Measurements from ENCODE around the gene LRRC70.

LRRC70 gene

DNA sequence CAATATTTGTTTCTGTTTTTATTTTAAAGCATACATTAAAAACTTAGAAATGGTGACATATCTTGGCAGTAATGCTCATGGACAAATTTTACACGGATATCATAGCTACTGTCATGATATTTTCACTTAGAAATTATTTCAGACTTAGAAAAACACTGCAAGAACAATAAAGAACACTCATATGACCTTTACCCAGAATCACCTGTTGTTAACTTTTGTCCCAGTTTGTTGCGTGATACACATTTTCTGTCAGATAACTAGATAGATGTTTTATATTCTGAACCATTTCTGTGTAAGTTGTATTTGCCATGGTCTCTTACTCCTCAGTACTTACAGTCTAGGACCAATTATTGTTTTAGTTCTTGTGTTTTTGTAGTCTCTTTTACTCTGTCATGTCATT lies 3.6 kb upstream of the LRRC70 start:
- DNase-seq: no peak

GRCh38 chr5:62575489-62575888 lies 3.1 kb upstream of the LRRC70 start:
- DNase-seq: no peak

DNA sequence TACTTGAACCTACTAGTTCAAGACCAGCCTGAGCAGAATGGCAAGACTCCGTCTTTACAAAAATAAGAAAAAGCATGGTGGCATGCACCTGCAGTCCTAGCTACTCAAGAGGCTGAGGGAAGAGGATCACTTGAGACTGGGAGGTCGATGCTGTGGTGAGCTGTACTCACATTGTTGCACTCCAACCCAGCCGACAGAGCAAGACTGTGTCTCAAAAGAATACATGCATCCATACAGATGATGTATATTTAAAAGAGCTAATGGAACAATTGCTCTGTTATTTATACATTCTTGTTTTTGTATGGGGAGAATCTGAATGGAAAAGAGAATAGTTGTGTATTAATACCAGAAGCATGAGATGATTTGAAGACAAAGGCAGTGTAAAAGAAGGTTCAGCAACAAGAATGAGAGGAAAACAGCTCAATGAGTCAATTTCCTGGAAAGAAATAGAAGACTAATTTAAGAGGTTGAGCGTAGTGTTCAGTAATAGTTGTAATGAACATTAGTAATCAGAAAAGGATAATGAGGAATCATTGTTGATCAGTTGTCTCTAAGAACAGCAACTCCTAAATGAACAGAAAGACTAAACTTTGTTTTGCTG lies 1.9 kb upstream of the LRRC70 start:
- DNase-seq: no peak

DNA sequence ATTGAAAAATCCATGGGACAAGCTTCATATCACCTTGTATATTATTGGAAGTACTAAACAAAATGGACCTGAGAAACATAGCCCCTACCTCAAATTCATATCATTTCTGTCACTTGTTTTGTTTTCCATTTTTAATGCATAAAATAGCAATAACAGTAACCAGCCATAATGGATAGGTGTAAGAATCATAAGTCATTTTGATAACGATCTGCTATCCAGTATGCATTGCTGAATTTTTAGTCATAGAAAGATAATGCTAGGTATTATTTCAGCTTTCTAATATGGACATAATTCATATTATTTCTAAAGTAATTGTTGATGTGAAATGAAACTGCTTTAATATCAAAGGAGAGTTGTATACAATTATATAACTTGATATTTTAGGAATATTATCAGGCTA lies 1.1 kb upstream of the LRRC70 start:
- DNase-seq: no peak

DNA sequence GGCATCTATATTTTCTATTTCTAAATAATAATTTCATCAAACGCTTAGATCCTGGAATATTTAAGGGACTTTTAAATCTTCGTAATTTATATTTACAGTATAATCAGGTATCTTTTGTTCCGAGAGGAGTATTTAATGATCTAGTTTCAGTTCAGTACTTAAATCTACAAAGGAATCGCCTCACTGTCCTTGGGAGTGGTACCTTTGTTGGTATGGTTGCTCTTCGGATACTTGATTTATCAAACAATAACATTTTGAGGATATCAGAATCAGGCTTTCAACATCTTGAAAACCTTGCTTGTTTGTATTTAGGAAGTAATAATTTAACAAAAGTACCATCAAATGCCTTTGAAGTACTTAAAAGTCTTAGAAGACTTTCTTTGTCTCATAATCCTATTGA lies 1.1 kb downstream of the LRRC70 start:
- no peak for DNase-seq

- DNase-seq: no peak
Observed at GRCh38 chr5:62581836-62582597, 3.4 kb downstream of the LRRC70 start.

DNA sequence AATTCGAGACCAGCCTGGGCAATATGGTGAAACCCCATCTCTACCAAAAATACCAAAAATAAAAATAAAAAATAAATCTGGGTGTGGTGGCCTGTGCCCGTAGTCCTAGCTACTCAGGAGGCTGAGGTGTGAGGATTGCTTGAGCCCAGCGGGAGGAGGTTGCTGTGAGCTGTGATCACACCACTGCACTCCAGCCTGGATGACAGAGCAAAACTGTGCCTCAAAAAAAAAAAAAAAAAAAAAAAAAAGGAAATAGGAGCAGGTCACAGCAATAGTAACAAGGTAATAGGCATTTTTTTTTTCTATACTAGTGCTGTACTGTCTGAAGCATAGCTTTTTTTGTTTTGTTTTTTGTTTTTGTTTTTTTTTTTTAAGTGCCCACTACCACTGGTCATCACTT lies 5.8 kb downstream of the LRRC70 start:
- no peak for DNase-seq

GRCh38 chr5:62585306-62585705 lies 6.7 kb downstream of the LRRC70 start:
- DNase-seq: no peak

DNA sequence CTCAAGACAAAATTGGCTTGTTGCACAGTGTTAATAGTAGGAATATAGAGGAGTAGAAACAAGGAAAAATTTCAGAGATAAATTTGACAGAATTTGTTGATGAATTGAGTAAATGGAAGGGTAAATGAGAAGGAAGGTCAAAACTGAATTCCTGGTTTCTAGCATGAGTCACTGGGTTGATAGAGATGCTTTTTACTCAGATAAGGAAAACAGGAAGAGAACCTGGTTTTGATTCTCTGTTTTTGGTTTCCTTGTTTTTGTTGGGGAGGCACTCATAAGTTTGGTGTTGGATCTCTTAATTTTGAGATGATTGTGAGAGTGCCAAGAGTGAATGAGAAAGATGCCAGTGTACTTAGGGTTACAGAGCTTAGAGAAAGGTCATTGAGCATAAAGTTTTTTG lies 7.1 kb downstream of the LRRC70 start:
- no peak for DNase-seq

- DNase-seq: no peak
Observed at GRCh38 chr5:62587737-62588136, 9.1 kb downstream of the LRRC70 start.

- DNase-seq: no peak
Observed at GRCh38 chr5:62588668-62589067, 10.0 kb downstream of the LRRC70 start.

DNA sequence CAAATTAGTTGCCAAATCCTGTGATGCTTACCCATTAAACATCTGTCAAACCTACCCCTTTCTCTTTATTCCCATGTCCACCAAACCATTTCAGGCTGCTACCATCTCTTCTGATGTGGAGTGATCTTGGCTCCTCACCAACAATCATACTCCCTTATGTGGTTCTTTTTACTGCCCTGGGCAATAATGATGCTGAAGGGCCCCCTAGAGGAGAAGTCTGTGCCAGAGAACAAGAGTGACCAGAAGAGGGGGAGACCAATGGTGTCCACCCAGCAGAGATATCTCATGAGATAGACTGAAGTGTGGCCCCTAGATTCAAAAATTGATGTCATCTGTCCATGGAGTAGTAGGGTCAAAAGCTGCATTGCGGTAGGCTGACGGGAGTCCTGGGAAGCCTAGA lies 10.9 kb downstream of the LRRC70 start:
- no peak for DNase-seq

- DNase-seq: no peak
Observed at GRCh38 chr5:62590387-62590786, 11.8 kb downstream of the LRRC70 start.

DNA sequence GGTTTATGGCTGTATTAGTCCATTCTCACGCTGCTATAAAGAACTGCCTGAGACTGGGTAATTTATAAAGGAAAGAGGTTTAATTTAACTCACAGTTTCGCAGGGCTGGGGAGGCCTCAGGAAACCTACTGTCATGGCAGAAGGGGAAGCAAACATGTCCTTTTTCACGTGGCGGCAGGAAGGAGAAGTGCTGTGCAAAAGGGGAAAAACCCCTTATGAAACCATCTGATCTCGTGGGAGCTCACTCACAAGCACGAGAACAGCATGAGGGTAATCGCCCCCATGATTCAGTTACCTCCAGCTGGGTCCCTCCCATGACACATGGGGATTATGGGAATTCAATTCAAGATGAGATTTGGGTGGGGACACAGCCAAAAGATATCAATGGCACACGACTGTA lies 13.9 kb downstream of the LRRC70 start:
- no peak for DNase-seq

- DNase-seq: no peak
Observed at GRCh38 chr5:62593331-62593730, 14.7 kb downstream of the LRRC70 start.

- DNase-seq: no peak
Observed at GRCh38 chr5:62594364-62594984, 15.9 kb downstream of the LRRC70 start.

DNA sequence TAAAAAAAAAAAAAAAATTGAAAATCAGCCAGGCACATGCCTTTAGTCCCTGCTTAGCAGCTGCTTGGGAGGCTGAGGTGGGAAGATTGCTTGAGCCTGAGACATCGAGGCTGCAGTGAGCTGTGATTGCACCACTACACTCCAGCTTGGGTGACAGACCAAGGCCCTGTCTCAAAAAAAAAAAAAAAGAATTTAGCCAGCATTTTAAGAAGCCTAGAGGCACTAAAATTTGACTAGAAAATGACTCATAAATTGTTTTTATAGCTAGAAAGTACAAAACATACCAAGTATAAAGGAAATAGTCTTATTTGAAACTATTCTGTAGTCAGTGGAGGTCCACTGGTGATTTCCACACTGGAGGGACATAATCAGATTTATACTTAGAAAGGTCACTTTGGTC lies 17.5 kb downstream of the LRRC70 start:
- no peak for DNase-seq

GRCh38 chr5:62596691-62597090 lies 18.1 kb downstream of the LRRC70 start:
- no peak for DNase-seq

- DNase-seq: no peak
Observed at GRCh38 chr5:62597314-62597713, 18.7 kb downstream of the LRRC70 start.

- DNase-seq: no peak
Observed at GRCh38 chr5:62600560-62601252, 22.1 kb downstream of the LRRC70 start.

DNA sequence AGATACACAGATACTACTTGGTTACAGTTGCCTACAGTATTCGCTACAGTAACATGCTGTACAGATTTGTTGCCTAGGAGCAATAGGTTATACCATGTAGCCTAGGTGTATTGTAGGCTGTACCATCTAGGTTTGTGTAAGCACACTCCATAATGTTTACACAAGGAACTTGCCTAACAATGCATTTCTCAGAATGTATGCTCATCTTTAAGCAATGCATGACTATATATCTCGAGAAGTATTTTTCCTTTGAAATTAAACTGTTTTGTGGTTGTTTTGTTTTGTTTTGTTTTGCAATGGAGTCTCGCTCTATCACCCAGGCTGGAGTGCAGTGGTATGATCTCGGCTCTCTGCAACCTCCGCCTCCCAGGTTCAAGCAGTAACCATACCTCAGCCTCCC lies 25.3 kb downstream of the LRRC70 start:
- DNase-seq: no peak

DNA sequence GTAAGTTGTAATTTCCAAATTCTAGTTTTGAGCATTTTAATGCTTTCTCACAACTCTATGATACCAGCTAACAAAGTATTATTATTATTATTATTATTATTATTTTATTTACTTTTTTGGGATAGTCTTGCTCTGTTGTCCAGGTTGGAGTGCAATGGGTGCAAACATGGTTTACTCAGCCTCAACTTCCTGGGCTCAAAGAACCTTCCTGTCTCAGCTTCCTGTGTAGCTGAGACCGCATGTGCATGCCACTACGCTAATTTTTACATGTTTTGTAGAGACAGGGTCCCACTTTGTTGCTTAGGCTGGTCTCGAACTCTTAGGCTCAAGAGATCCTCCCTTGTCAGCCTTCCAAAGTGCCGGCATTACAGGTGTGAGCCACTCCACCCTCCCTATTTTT lies 27.0 kb downstream of the LRRC70 start:
- no peak for DNase-seq

GRCh38 chr5:62606878-62607277 lies 28.3 kb downstream of the LRRC70 start:
- DNase-seq: no peak

DNA sequence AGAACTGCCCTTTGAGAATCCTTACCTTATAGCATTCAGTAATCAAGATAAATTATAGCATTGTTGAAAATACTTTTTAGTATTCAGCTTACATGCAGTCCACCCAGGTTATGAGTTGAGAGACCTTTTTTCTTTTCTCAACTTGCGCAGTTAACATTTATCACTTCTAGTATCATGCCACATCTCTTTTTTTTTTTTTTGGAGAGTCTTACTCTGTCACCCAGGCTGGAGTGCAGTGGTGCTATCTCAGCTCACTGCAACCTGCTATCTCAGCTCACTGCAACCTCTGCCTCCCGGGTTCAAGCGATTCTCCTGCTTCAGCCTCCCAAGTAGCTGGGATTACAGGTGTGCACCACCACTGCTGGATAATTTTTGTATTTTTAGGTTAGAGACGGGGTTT lies 29.0 kb downstream of the LRRC70 start:
- DNase-seq: no peak

Data from activated T-cell treated with anti-CD3 and anti-CD28 coated beads for 4 hours (primary cell).